NCI-H510A treated with DMSO at 0.1 percent for 48 hours (cell line): ENCODE results near the gene NSG2.
A peak's percentile ranks its signal among the peaks of the same experiment; 100 is the strongest.
"Not testable (repeated sequence)": the region's sequence is repeated elsewhere in the genome, so short reads cannot be mapped to it uniquely, and the experiment has no call there.

Experiments
- DNase-seq: peaks from one replicate; lab custom pipeline; 2025; lab: John Stamatoyannopoulos, UW

The NSG2 gene

GRCh38 chr5:174102574-174102973 is 57.1 kb downstream of the NSG2 start:
- DNase-seq, result not testable (repeated sequence)

DNA sequence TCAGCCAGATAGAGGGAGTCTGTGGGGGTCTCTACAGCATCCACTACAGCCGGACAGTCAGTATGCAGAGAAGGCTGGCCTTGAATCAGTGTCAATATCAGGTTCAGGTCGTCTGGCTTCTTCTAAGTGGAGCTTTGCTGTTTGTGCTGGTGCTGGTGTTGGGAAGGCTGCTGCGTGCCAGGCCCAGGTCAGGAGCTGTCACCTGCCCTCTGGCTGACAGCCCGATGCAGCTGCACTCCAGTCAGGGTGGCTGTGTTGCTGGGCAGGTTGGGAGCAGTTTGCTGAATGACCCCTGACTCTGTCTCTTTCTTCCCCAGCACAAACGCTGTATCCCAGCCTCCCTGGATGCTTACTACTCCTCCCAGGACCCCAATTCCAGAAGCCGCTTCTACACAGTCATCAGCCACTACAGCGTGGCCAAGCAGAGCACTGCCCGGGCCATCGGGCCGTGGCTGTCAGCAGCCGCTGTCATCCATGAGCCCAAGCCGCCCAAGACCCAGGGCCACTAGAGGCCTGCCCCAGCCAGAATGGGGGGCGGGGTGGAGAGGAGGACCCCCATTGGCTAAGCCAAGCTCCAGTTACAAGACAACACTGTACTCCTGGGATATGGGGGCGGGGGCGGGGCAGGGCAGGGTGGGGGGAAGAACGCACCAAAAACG is 61.6 kb downstream of the NSG2 start:
- no peak for DNase-seq

GRCh38 chr5:174108745-174109144 is 63.2 kb downstream of the NSG2 start:
- DNase-seq, result no peak

DNA sequence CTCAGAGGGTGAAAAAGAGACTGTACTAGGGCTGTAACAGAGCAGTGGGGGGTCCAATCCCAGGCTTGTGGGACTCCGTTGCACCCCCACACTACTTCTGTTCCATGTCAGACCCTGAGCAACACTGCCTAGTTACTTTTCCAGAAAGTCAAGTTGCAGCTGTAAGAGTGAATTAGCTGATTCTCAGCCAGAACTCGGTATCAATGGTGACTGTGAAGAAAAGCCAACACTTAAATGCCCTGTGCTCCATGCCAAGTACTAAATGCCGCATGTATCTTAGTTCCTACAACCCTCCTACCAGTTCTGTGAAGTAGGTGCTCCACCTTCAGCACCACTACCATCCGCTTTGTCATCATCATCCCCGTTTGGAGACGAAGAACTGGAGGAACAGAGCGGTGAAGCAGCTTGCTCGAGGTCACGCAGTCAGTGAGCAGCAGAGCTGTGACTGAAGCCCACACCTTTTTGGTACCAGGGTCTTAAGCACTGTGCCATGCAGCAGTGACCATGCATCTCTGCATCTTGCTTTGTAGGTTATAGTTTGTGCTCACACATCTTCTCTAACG is 64.3 kb downstream of the NSG2 start:
- no peak for DNase-seq

- no peak for DNase-seq
Measured at GRCh38 chr5:174110310-174110709, 64.8 kb downstream of the NSG2 start.

GRCh38 chr5:174111287-174111973 is 65.9 kb downstream of the NSG2 start:
- DNase-seq, result no peak

DNA sequence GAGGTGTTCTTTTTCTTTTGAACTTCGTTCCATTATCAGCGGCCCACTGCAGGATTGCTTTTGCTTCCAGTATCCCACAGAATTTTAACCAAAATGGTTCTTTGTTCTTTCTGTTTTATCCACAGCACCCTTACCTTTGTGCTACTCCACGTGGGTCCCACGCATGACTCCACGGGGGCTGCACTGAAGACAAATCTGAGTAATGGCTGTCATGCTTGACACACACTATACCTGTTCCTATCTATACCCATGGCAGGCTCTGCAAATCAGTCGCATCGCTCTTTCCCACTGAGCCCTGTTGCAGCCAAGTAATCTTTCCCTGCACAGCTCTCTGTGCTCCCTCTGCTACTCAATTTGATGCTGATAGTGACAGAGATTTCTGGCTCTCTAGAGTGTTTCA is 69.7 kb downstream of the NSG2 start:
- no peak for DNase-seq

DNA sequence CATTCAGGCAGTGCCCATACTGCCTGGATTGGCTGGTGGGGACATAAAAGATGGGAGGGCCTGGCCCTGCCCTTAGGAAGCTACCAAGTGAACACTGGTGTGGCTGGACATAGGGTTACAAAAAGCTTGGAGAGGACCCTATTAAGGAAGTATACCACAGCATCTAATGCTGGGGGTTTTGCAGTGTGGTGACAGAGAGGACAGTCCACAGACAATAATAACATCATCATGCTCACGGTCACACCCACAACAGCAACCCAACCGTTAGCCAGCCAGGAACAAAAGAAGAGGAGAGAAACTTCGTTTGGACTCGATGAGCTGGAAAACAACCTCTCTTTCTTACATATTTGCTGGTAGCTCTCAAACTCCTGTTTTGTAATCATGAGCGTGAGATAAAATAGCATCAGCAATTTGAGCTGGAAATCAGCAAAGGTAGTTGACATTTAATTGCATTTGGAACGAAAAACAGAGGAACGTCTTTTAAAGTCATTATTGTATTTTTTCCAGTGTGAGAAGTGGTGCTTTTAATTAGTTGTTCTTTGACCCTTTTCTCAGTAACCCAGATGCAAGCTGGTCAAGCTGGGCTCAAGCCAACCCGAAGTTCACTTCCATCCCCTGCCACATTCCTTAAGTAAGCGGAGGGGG is 73.4 kb downstream of the NSG2 start:
- no peak for DNase-seq

- no peak for DNase-seq
Measured at GRCh38 chr5:174119468-174119881, 74.0 kb downstream of the NSG2 start.

DNA sequence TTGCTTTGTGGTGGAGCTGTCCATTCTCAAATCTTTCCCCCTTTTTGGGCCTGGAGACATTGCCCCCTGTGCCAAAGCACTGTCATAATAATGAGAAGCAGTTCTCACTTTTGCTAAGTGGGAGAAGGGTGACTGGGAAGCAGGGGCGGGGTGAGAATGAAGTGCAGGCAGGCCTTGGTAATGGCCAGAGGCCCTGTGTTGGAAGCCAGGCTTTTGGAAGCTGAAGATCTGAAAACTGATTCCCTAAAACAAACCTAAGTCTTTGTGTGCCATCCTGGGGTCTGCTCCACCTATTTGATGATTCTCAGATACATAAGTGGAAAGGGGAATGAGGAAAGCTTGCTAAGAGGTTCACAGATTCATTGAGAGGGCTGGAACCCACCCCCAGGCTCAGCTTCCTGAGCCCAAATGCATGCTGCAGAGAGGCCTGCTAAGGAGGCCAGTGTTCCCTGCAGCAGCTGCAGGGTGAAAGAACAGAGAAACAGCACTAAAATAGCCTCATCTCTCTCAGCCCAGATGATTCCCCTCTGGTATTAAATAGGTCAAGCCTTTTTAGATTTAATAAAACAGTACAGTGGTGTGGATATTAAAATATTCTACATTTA is 75.0 kb downstream of the NSG2 start:
- no peak for DNase-seq

DNA sequence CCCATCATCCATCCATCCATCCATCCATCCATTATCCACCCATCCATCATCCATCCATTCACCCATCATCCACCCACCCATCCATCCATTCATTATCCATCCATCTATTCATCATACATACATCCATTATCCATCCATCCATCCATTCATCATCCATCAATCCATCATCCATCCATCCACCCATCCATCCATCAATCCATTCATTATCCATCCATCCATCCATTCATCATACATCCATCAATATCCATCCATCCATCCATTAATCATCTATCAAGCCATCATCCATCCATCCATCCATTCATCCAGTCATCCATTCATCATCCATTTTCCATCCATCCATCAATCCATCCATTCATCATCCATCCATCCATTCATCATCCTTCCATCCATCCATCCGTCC is 89.0 kb downstream of the NSG2 start:
- DNase-seq, result no peak

- DNase-seq, result no peak
Measured at GRCh38 chr5:174139623-174140022, 94.1 kb downstream of the NSG2 start.

- DNase-seq, result peak; percentile 82
Measured at GRCh38 chr5:174140452-174141020, 95.0 kb downstream of the NSG2 start.

GRCh38 chr5:174141398-174141797 is 95.9 kb downstream of the NSG2 start:
- no peak for DNase-seq

GRCh38 chr5:174145091-174145490 is 99.6 kb downstream of the NSG2 start:
- no peak for DNase-seq

DNA sequence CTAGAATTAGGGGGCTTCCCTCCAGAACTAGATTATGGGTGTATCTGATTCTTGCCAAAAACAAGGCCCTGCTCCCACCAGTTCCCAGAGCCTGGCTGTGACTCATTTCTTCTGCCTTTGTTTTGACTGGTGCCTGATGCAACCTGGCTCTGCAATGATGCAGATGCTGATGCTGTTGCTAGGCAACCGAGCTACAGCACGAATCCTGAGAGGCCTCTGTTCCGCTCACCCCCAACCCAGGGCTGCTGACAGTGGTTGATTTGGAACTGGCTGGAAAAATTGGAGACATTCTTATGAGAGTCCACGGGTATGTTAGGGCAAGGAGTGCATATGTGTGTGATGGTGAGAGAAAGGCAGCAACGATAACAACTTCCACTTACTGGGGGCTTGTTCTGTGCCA is 100.3 kb downstream of the NSG2 start:
- peak; percentile 50 for DNase-seq

DNA sequence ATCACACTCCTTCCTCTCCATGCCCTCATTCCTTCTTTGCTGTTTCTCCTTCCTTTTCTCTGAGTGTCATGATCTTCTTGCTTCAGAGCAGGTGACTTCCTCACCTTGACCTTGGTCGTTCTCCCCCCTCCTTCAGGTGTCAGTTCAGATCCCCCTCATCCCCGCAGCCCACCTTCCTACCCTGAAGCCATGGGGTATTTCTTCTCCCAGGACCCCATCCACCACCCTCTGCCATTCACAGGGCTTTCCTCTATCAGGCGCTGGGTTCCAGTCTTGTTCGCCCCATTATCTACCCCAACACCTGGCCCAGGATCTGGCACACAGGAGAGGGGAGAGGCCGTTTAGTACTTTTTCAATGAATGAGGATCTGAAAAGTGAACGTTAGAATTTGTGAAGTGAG is 101.0 kb downstream of the NSG2 start:
- DNase-seq, result no peak

DNA sequence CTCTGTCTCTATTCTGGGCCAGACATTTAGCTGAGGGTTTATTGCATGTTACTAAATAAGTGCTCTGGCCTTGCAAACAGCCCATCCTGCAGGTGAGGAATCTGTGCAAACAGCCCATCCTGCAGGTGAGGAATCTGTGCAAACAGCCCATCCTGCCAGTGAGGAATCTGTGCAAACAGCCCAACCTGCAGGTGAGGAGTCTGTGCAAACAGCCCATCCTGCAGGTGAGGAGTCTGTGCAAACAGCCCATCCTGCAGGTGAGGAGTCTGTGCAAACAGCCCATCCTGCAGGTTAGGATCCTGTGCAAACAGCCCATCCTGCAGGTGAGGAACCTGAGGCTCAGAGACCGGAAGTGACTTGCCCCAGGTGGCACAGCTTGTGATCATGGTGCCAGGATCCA is 101.5 kb downstream of the NSG2 start:
- DNase-seq, result peak; percentile 61

DNA sequence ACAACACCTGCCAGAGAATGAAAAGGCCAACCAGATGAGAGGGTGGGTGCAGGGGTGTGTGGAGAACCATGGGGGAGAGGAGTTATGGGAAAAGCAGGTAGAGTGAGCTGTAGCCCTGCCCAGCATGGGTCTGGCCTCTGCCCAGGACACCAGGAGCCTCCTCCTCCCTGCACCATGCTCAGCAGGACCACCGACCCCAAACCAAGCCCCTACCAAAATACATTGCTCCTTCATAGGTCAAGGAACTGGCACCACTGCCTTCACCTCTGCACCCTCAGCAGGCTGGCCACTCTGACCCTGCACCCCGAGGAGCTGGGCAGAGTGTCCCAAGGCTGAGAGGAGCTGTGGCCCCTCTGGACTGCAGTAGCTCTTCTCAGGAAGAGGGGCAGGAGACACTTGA is 102.0 kb downstream of the NSG2 start:
- DNase-seq, result no peak

- DNase-seq, result peak; percentile 68
Measured at GRCh38 chr5:174148721-174149120, 103.2 kb downstream of the NSG2 start.

GRCh38 chr5:174149426-174149825 is 103.9 kb downstream of the NSG2 start:
- DNase-seq, result no peak

GRCh38 chr5:174149989-174150388 is 104.5 kb downstream of the NSG2 start:
- no peak for DNase-seq
